ENCODE measurements around the gene RXFP1.

GRCh38 chr4:158652920-158653319 is 131.2 kb downstream of the RXFP1 start:
- TF ChIP-seq TEAD4 (IDR thresholded peaks at IDR 0.05) (no peak), CREB1 (IDR thresholded peaks at IDR 0.05; ENCODE audit: low read depth) (no peak), YY1 (IDR thresholded peaks at IDR 0.05; ENCODE audit: low read depth) (no peak), TAF1 (IDR thresholded peaks at IDR 0.05; ENCODE audit: low read depth) (no peak), EP300 (IDR thresholded peaks at IDR 0.05; ENCODE audit: borderline replicate concordance) (no peak), ZBTB7A (IDR thresholded peaks at IDR 0.05; ENCODE audit: low read depth) (no peak), MAX (IDR thresholded peaks at IDR 0.05) (no peak), REST (IDR thresholded peaks at IDR 0.05; ENCODE audit: low read depth) (no peak), RAD21 (IDR thresholded peaks at IDR 0.05; ENCODE audit: low read depth) (no peak), USF1 (IDR thresholded peaks at IDR 0.05) (no peak), TCF12 (IDR thresholded peaks at IDR 0.05; ENCODE audit: low read depth) (no peak), EGR1 (IDR thresholded peaks at IDR 0.05) (no peak), CEBPB (IDR thresholded peaks at IDR 0.05) (no peak)

Measured in Ishikawa (cell line).